Occipital lobe (tissue), 2 donors: Measurements from ENCODE around the gene ACTL7B. TPM values are rescaled to one million over a fixed set of nuclear protein-coding genes. Genes with fewer than 3 reads are reported as not detected.
"Not testable (repeated sequence)": the region's sequence is repeated elsewhere in the genome, so short reads cannot be mapped to it uniquely, and the experiment has no call there.

ENCODE experiments used
- DNase-seq: peaks from one replicate; lab custom pipeline; 2025; lab: John Stamatoyannopoulos, UW
- total RNA-seq: library from RNA; depleted of rRNA; stranded (reverse); fragments of >200 nt; gene quantifications from one replicate; pipeline ENCODE4 v1.2.3, GENCODE V29; 2014

The ACTL7B gene
- total RNA-seq = not detected

- no peak for DNase-seq
Measured at GRCh38 chr9:108855888-108856287, at the start of gene ACTL7B. ACTL7B (minus strand) TSS chr9:108855986; CDS start chr9:108855930, 56 bp downstream.

- no peak for DNase-seq
Measured at GRCh38 chr9:108905494-108905893, 49.7 kb upstream of the ACTL7B start.

- DNase-seq = no peak
Measured at GRCh38 chr9:108904161-108904560, 48.4 kb upstream of the ACTL7B start.

GRCh38 chr9:108903420-108904103, 47.8 kb upstream of the ACTL7B start:
- DNase-seq = no peak

- DNase-seq = no peak
Measured at GRCh38 chr9:108900176-108900575, 44.4 kb upstream of the ACTL7B start.

GRCh38 chr9:108899023-108899695, 43.4 kb upstream of the ACTL7B start:
- not testable (repeated sequence) for DNase-seq

GRCh38 chr9:108897324-108898096, 41.7 kb upstream of the ACTL7B start:
- no peak for DNase-seq

- no peak for DNase-seq
Measured at GRCh38 chr9:108894225-108894997, 38.6 kb upstream of the ACTL7B start.

- no peak for DNase-seq
Measured at GRCh38 chr9:108889649-108890067, 33.9 kb upstream of the ACTL7B start.

GRCh38 chr9:108886594-108887271, 30.9 kb upstream of the ACTL7B start:
- not testable (repeated sequence) for DNase-seq

GRCh38 chr9:108885643-108886348, 30.0 kb upstream of the ACTL7B start:
- no peak for DNase-seq

GRCh38 chr9:108884701-108885100, 28.9 kb upstream of the ACTL7B start:
- DNase-seq = no peak

- DNase-seq = no peak
Measured at GRCh38 chr9:108883085-108883484, 27.3 kb upstream of the ACTL7B start.

GRCh38 chr9:108882052-108882888, 26.5 kb upstream of the ACTL7B start:
- no peak for DNase-seq

GRCh38 chr9:108880738-108881316, 25.0 kb upstream of the ACTL7B start:
- no peak for DNase-seq

GRCh38 chr9:108877524-108877923, 21.7 kb upstream of the ACTL7B start:
- DNase-seq = no peak

GRCh38 chr9:108876425-108876824, 20.6 kb upstream of the ACTL7B start:
- no peak for DNase-seq

GRCh38 chr9:108874058-108874788, 18.4 kb upstream of the ACTL7B start:
- DNase-seq = no peak
